IMR-90 (cell line): ENCODE measurements around the gene VPS72.

Experiments
- CEBPB ChIP-seq: IDR thresholded peaks from 2 replicates; pipeline ENCODE4 v1.6.1; 2012; ENCODE audit warnings: low read depth, low read length, improper control_type of control experiment
- CHD1 ChIP-seq: IDR thresholded peaks from 2 replicates; pipeline ENCODE4 v1.6.1; 2012; ENCODE audit warnings: low read depth, low read length, improper control_type of control experiment
- FOS ChIP-seq: fragments of 150-350 bp; IDR thresholded peaks from 2 replicates; pipeline ENCODE4 v1.6.1; 2016; ENCODE audit warnings: low read depth, low read length
- MXI1 ChIP-seq: IDR thresholded peaks from 2 replicates; pipeline ENCODE4 v1.6.1; 2012; ENCODE audit warnings: low read depth, mild to moderate bottlenecking, low read length, moderate library complexity, borderline replicate concordance
- POLR2A ChIP-seq: IDR thresholded peaks from 2 replicates; pipeline ENCODE4 v1.6.1; 2012; ENCODE audit warnings: mild to moderate bottlenecking, low read depth, low read length
- RAD21 ChIP-seq: IDR thresholded peaks from 2 replicates; pipeline ENCODE4 v1.6.1; 2012; ENCODE audit warnings: low read length, improper control_type of control experiment
- RCOR1 ChIP-seq: IDR thresholded peaks from 2 replicates; pipeline ENCODE4 v1.6.1; 2012; ENCODE audit warnings: mild to moderate bottlenecking, low read length, improper control_type of control experiment; ENCODE audit not compliant: insufficient replicate concordance
- USF2 ChIP-seq: fragments of 150-350 bp; IDR thresholded peaks from 2 replicates; pipeline ENCODE4 v1.6.1; 2017; ENCODE audit warnings: mild to moderate bottlenecking, antibody characterized with exemption, low read length, low read depth
- TF ChIP-seq, protein P1 (sequence below): conservative IDR thresholded peaks from 2 replicates; pipeline ENCODE4 v1.5.1; 2012; ENCODE audit warnings: mild to moderate bottlenecking, low read depth, low read length, improper control_type of control experiment

DNA sequence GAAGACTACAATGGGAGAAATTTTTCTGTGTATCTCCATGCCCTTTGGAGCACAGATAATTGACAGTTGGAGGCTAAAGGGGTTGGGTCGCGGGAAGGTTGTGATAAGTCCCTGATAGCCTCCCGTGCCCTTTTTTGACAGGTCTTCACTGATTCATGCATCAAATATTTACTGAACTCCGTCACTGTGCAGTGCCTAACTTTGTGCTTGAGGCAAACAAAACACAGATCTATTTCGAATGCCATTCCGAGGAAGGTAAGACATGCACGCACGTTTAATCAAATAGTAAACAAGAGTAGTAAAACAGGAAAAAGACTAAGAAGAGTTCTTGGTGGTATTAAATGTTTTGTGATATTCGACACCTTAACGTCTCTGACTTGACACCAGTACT, 7.9 kb upstream of the VPS72 start:
- no peak for TF ChIP-seq POLR2A
- TF ChIP-seq, protein P1, sequence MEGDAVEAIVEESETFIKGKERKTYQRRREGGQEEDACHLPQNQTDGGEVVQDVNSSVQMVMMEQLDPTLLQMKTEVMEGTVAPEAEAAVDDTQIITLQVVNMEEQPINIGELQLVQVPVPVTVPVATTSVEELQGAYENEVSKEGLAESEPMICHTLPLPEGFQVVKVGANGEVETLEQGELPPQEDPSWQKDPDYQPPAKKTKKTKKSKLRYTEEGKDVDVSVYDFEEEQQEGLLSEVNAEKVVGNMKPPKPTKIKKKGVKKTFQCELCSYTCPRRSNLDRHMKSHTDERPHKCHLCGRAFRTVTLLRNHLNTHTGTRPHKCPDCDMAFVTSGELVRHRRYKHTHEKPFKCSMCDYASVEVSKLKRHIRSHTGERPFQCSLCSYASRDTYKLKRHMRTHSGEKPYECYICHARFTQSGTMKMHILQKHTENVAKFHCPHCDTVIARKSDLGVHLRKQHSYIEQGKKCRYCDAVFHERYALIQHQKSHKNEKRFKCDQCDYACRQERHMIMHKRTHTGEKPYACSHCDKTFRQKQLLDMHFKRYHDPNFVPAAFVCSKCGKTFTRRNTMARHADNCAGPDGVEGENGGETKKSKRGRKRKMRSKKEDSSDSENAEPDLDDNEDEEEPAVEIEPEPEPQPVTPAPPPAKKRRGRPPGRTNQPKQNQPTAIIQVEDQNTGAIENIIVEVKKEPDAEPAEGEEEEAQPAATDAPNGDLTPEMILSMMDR = no peak
- no peak for TF ChIP-seq FOS
- no peak for TF ChIP-seq RCOR1
- TF ChIP-seq CEBPB = no peak
- TF ChIP-seq USF2 = no peak
- no peak for TF ChIP-seq RAD21
- no peak for TF ChIP-seq MXI1
- no peak for TF ChIP-seq CHD1
